IPS-NIHi7 (cell line): ENCODE data around the gene ADGRA3.

Experiments used
- DNase-seq: peaks from one replicate; pipeline ENCODE4 v3.0.0; 2012; ENCODE audit warnings: mixed read lengths; ENCODE audit errors: extremely low spot score

ADGRA3 gene

GRCh38 chr4:22363036-22363435 is 152.8 kb downstream of the ADGRA3 start:
- no peak for DNase-seq

GRCh38 chr4:22356987-22357596 is 158.8 kb downstream of the ADGRA3 start:
- peak; percentile 35 for DNase-seq

DNA sequence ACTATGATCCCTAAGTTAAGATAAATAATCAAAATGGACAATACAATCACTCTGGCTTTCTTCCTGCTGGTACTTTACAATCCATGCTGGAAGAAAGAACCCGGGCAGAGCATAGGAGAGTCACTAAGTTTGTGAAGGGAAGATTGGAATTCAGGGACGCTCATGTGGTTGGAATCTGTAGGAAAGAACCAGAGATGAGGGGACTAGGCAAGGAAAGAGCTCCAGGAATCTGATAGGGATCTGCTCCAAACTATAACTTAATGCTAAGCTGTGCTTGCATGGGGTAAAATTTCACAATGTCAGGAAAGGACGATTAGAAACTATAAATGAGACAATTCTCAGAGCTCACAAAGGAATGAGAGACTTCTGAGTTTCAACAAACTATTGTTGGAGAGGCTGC is 167.5 kb downstream of the ADGRA3 start:
- DNase-seq: no peak

DNA sequence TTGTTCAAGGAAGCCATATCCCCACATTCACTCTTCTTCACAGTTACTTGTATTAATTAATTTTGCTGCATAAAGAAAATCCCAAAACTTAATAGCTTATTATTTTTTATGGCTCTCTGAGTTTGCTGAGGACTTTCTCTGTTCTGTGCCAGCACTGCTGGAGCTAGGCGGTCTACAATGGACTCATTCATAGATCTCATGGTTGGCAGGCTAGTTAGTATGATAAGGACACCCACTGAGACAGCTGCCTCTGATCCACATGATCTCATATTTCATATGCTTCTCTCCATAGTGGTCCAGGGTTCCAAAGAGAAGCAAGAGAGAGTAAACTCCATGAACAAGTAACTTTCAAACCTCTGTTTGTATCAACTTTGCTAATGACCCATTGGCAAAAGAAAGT is 170.2 kb downstream of the ADGRA3 start:
- no peak for DNase-seq

GRCh38 chr4:22345055-22345454 is 170.8 kb downstream of the ADGRA3 start:
- DNase-seq: no peak

GRCh38 chr4:22343606-22344005 is 172.3 kb downstream of the ADGRA3 start:
- no peak for DNase-seq

GRCh38 chr4:22339491-22339890 is 176.4 kb downstream of the ADGRA3 start:
- DNase-seq: no peak

- DNase-seq: no peak
Observed at GRCh38 chr4:22338796-22339195, 177.1 kb downstream of the ADGRA3 start.
